Measurements from ENCODE around the gene UBE2F.
A peak's percentile ranks its signal among the peaks of the same experiment; 100 is the strongest.
"Not testable (repeated sequence)": the region's sequence is repeated elsewhere in the genome, so short reads cannot be mapped to it uniquely, and the experiment has no call there.

Gene UBE2F

DNA sequence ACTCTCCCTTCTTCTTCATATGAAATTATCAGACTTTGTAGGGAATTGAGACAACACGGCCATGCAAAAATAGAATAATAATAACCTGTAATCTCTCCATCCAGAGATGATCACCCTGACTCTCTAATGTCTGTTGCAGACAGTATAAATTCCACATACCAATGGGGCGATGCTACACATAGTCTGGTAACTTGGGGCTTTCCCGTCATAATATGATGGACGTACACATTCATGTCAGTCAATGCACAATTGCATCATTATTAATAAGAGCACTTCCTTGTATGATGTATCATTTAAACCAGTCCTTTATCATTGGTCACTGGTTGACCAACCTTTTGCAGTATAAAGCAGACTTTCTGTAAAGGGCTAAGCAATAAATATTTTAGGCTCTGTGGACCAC lies 54.5 kb downstream of the UBE2F start:
- no peak for DNase-seq (ENCODE audit: low spot score)

GRCh38 chr2:238022594-238023157 lies 55.9 kb downstream of the UBE2F start:
- DNase-seq (ENCODE audit: low spot score) = no peak

- DNase-seq (ENCODE audit: low spot score) = no peak
Measured at GRCh38 chr2:238023608-238024007, 56.8 kb downstream of the UBE2F start.

DNA sequence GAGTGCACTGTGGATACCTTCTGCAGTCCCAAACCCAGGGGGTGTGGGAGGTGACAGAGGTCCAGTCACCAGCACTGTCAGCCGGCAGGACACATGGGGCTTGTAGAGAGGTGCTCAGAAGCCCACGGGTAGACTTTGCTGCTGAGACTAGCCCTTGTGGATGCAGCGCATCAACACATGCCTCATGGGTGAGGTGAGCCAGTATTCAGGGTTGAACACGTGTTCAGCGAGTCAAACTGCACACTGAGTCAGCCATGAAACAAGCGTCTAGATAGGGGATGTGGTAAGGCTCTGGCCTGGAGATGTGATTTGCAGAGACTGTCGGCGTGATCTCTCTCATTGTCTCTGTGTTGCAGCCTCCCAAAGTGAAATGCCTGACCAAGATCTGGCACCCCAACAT lies 58.2 kb downstream of the UBE2F start:
- no peak for DNase-seq (ENCODE audit: low spot score)

DNA sequence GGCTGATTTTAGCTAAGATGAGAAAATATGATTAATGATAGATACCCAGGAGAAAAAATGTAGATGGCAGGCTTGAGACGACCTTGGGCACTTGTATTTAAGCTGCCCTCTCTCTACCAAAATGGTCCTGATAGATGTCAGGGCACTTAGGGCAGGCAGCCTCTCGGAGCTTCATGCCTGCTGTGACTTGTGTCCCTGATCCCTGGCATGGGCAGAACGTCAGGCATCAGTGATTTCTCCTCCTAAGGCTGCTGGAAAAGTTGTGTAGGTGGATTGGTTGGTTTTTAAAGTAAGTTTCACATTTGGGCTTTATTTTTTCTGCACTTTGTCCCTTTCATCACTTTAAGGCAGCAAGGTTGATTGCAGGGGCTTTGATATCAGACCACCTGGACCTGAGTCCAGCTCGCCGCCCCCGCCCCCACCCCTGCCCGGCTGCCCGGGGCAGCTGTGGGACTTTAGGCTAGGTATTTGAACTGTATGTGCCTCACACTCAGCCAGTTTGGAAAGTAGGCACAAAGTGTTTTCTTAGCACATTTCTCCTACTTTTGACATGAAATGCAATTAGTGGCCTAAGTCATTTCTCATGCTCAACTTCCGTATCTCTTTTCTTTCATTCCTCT lies 59.0 kb downstream of the UBE2F start:
- no peak for DNase-seq (ENCODE audit: low spot score)

DNA sequence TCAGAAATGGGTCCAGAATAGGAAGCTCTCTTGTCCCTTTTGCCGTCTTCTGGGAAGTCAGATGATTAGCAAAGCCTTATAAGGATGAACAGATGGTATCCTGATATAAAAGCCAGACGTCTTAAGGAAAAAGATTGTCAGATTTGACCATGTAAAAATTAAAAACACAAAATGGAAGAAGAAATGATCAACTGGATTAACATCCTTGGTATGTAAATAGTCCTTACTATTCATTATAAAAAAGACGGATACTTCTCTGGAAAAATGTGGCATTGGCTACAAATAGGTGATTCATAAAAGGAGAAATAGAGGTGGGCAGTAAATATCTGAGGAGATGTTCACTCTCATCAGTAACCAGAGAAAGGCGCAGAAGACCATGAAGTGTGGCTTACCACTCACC lies 60.2 kb downstream of the UBE2F start:
- DNase-seq (ENCODE audit: low spot score) = no peak

DNA sequence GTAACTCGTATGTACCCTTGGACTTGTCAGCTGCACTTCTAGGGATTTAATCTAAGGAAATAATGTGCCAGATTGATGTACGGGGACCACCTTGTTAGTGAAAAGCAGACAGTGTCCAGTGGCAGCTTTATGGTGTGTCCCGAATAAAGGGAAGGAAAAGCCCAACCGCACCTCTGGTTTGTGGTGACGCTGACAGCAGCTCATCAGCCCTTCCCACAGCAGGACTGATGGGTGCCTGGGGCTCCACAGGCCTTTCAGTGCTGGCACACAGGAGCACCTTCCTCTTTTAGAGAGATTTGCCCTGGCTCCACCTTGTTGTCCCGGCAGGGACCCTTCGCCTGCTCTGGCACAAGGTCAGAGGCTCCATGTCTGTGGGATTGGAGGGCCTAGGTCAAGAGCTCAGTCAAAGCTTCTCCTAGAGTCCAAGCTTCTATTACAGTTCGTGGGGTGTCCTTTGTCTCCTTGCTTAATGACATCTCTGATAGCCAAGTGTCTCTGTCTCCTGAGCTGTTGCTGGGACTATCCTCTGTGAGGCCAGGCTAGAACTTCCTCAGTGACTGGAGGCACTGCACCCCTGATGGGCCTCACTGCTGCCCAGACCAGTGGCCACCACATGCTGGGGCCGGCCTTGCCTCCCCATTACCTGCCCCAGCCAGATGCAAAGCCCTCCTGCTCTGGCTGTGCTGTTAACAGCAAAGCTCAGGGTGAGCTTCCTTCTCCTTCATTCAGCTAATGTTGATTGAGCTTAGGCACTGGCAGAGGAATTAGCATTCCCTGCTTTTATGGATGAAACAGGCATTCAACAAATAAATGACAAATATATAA lies 61.0 kb downstream of the UBE2F start:
- DNase-seq (ENCODE audit: low spot score) = peak; percentile 41

DNA sequence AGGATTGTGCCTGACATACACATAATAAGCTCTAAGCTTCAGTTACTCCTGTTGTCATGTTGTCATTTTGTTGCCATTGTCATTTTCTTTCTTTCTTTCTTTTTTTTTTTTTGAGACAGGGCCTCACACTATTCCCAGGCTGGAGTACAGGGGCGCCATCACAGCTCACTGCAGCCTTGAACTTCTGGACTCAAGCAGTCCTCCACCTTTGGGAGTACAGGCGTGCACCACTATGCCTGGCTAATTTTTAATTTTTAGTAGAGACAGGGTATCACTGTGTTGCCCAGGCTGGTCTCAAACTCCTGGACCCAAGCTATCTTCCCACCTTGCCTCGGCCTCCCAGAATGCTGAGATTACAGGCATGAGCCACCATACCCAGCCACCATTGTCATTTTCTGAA lies 63.0 kb downstream of the UBE2F start:
- no peak for DNase-seq (ENCODE audit: low spot score)

GRCh38 chr2:238030422-238031155 lies 63.8 kb downstream of the UBE2F start:
- DNase-seq (ENCODE audit: low spot score) = peak; percentile 33

DNA sequence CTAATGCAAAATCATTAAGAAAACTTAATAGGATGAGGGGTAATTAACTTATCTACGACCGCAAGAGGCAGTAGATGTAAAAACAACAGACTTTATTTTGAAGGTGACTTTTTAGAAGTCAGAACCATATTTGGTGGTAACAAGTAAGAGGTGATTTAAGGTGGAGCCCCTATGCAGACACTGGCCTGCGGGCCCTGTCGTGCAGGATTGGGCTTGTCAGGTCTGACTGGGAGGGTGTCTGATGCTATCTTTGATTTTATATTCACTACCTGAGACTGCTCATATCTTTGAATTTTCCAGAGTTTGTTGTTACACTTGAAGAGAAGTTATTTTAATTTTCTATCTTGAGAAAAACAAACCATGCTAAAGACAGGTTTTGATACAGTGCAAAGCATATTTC lies 64.9 kb downstream of the UBE2F start:
- DNase-seq (ENCODE audit: low spot score) = no peak

GRCh38 chr2:238032755-238033337 lies 66.0 kb downstream of the UBE2F start:
- no peak for DNase-seq (ENCODE audit: low spot score)

GRCh38 chr2:238033991-238034390 lies 67.2 kb downstream of the UBE2F start:
- not testable (repeated sequence) for DNase-seq (ENCODE audit: low spot score)

DNA sequence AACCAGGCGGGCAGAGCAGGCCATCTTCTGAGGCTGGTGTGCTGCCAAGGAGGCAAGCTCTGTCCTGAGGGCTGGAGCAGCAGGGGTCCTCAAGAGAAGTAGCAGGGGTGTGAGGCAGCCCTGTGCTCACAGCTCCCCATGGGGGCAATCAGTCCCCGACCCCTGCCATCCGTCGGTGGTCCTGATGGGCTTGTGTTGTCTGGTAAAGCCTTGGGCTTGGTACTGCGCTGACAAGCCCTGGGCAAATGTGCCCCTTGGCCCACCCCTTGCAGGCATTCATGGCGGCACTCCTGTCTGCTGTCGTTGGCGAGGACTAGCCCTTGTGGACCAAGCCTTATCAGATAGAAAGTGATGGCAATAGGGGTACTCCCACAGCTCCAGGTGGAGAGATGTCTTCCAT lies 71.4 kb downstream of the UBE2F start:
- no peak for DNase-seq (ENCODE audit: low spot score)

DNA sequence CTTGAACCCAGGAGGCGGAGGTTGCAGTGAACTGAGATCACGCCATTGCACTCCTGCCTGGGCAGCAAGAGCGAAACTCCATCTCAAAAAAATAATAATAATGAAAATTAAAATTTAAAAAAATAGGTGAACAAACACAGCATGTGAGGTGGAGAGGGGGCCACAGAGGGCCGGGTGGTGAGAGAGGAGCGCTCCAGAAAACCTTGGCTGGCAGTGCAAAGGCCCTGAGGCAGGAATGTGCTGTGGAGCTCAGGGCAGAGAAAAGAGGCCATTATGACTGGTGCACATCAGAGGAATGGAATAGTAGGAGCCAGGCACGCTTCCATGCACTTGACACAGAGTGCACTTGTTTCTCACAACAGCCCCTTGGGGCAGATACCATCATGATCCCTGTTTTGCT lies 72.3 kb downstream of the UBE2F start:
- no peak for DNase-seq (ENCODE audit: low spot score)

DNA sequence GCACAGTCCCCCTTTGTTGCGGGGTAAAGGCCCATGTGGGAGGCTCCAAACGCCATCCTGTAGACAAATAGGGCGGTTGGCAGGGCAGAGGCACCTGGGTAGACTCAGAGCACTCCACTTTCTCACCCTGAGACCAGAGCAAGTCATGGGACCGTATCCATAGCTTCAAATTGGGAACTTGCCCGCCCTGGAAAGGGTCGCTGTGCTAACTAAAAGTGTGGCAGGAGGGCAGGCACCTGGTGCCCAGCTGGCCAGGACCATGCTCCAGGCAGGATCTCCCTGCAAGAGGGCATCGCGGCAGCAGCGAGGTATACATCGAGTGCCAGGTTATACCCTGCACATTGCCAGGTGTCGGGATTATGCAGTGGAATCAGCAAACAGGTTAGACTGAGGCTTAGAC lies 73.2 kb downstream of the UBE2F start:
- DNase-seq (ENCODE audit: low spot score) = no peak

DNA sequence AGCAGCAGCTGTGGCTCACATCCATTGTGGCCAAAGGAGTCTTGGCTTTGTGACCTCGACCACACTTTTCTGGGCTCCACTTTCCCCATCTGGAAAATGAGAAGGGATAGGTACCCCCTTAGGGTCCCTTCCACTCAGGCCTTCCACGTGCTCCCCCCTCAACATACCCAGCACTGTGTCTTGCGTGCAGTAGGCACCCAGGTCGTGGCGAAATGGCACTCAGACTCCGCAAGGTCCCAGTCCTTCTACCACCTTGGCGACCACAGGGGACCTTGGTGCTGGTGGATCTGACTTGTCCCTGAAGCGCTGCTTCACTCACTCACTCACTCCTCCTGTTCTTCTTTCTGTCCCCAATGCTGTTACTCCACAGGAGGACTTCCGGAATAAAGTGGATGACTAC lies 74.1 kb downstream of the UBE2F start:
- no peak for DNase-seq (ENCODE audit: low spot score)

GRCh38 chr2:238042090-238042489 lies 75.3 kb downstream of the UBE2F start:
- DNase-seq (ENCODE audit: low spot score) = no peak

DNA sequence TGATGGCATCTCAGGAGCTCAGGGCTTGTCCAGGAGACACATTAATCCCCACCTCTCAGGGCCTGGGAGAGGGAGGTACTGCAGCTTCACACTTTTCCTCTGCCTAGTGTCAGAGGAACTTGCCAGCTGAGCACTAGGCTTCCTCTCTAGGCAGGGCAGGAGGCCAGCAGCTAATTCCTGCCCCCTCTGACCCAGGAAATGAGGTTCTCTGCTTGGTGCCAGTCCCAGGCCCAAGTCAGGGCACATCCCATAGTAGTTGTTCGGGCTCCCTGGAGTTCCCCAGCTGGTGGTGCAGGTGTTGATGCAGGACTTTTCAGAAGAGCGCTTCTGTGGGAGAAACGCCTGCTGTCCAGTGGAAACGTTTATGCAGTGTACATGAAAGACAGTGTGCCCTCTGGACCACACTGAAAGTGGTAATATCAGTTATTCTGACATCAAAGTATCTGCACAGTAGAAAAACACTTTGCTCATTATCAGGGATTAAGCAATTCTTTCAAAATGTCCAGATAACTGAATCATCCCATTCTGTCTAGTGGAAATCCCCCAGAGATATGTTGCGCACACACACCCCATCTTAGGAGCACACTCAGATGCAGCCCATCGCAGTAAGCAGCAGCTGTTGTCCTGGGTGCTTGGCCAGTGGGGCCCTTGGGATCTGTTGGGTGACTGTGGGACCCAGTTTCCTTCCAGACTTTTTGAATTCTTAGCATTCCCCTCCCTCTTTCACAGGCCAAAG lies 76.2 kb downstream of the UBE2F start:
- DNase-seq (ENCODE audit: low spot score) = no peak

DNA sequence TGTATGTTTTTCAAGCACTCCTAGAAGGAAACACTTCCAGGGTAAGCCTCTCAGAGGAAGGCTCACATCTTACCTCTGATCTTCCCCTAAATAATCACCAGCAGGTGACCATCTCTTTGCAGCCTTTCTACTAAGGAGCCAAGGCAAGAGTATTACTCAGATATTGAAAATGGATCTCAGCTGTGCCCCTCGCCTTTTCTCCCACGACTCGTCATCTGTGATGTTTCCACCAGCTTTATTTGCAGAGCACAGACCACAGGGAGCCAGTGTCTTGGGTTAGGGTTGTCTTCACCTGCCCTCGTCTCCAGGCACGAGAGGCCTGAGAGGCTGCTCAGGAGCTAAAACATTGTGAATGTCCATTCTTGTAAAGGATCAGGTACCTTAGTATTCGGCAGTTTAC lies 77.0 kb downstream of the UBE2F start:
- DNase-seq (ENCODE audit: low spot score) = no peak

- DNase-seq (ENCODE audit: low spot score) = no peak
Measured at GRCh38 chr2:238045575-238045974, 78.8 kb downstream of the UBE2F start.

DNA sequence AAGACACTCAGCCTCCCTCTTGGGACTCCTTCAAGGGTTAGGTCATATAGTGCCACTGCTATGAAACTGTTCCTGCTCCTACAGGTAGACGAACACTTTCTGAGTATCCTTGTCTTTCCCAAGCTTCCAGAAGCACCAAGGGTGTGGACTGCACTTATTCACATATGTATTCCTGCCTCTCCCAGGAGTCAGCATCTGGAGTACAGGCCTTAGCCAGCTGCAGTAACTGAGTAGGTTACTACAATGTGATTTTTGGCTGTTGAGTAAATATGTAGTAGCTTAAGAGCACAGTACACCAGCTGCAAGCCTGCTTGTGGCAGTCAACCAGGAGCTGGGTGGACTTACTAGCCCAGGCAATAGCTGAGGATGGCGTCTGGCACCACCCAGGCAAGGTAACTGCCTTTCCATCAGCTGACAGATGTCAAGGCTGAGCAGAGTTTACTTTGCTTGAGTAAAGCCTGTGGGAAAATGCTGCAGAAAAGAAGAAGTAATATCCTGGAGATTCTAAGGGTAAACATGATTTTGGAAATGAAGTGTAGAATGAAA lies 80.0 kb downstream of the UBE2F start:
- DNase-seq (ENCODE audit: low spot score) = no peak

Measured in iPS-NIHi11 (cell line).